Liver (tissue), 9 donors: Measurements from ENCODE around the gene VWF. TPM values are rescaled to one million over a fixed set of nuclear protein-coding genes. Genes with fewer than 3 reads are reported as not detected.

Source experiments
- DNase-seq: peaks from one replicate; pipeline ENCODE4 v3.0.0-alpha.2; 2017; ENCODE audit warnings: low spot score
- H3K27ac ChIP-seq, 2 donors: one replicate each; pipeline ENCODE4 v1.7.0; 2013; ENCODE audit warnings: inconsistent platforms in 2 of 2, low read length in 2 of 2, control low read depth in 1 of 2, low read depth in 1 of 2, mild to moderate bottlenecking in 1 of 2
- H3K27me3 ChIP-seq, 4 donors: one replicate each; pipeline versions ENCODE4 v1.6.1 to v1.7.0; 2013; ENCODE audit warnings: low read length in 3 of 4, inconsistent platforms in 1 of 4, mild to moderate bottlenecking in 1 of 4, moderate library complexity in 1 of 4; ENCODE audit not compliant: control insufficient read depth in 4 of 4, insufficient read depth in 4 of 4
- H3K36me3 ChIP-seq, 4 donors: one replicate each; pipeline versions ENCODE4 v1.6.1 to v1.7.0; 2013; ENCODE audit warnings: low read length in 3 of 4, mild to moderate bottlenecking in 3 of 4, low read depth in 1 of 4, moderate library complexity in 1 of 4; ENCODE audit not compliant: control insufficient read depth in 4 of 4, insufficient read depth in 3 of 4
- H3K4me1 ChIP-seq, 4 donors: one replicate each; pipeline versions ENCODE4 v1.6.1 to v1.7.0; 2013; ENCODE audit warnings: low read length in 3 of 4, mild to moderate bottlenecking in 3 of 4, moderate library complexity in 1 of 4; ENCODE audit not compliant: control insufficient read depth in 4 of 4, insufficient read depth in 4 of 4
- H3K4me3 ChIP-seq, 3 donors: one replicate each; pipeline versions ENCODE4 v1.6.1 to v1.7.0; 2013; ENCODE audit warnings: low read length in 3 of 3, control low read depth in 1 of 3, low read depth in 1 of 3, mild to moderate bottlenecking in 1 of 3
- H3K9ac ChIP-seq, 2 donors: one replicate each; pipeline ENCODE4 v1.7.0; 2013; ENCODE audit warnings: low read length in 2 of 2, mild to moderate bottlenecking in 2 of 2, moderate library complexity in 2 of 2, control low read depth in 1 of 2, low read depth in 1 of 2
- H3K9me3 ChIP-seq, 4 donors: one replicate each; pipeline versions ENCODE4 v1.6.1 to v1.7.0; 2013; ENCODE audit warnings: low read length in 3 of 4; ENCODE audit not compliant: control insufficient read depth in 4 of 4
- ATF3 ChIP-seq: IDR thresholded peaks from 2 replicates; pipeline ENCODE4 v1.6.1; 2016; ENCODE audit warnings: antibody characterized with exemption
- CTCF ChIP-seq: fragments of 150-350 bp; IDR thresholded peaks from 2 replicates; pipeline ENCODE4 v1.5.1; 2017; ENCODE audit warnings: improper control_type of control experiment, low read depth, low read length; ENCODE audit not compliant: missing input control
- EGR1 ChIP-seq, 2 donors: IDR thresholded peaks; 2 replicates each; pipeline ENCODE4 v1.6.1; 2016 to 2018; ENCODE audit warnings: antibody characterized with exemption in 2 of 2, low read depth in 2 of 2
- FOXA1 ChIP-seq: IDR thresholded peaks from 2 replicates; pipeline ENCODE4 v1.6.1; 2016; ENCODE audit warnings: antibody characterized with exemption
- FOXA2 ChIP-seq: IDR thresholded peaks from 2 replicates; pipeline ENCODE4 v1.6.1; 2016; ENCODE audit warnings: antibody characterized with exemption
- GABPA ChIP-seq, 2 donors: IDR thresholded peaks in 1 of 2; conservative IDR thresholded peaks in 1 of 2; 2 replicates each; pipeline ENCODE4 v1.6.1; 2016; ENCODE audit warnings: antibody characterized with exemption in 2 of 2, mild to moderate bottlenecking in 1 of 2, moderate library complexity in 1 of 2
- HNF4A ChIP-seq, 2 donors: conservative IDR thresholded peaks; 2 replicates each; pipeline ENCODE4 v1.6.1; 2016; ENCODE audit warnings: antibody characterized with exemption in 2 of 2, mild to moderate bottlenecking in 2 of 2
- HNF4G ChIP-seq: IDR thresholded peaks from 2 replicates; pipeline ENCODE4 v1.6.1; 2016; ENCODE audit warnings: antibody characterized with exemption
- JUND ChIP-seq, 2 donors: IDR thresholded peaks; 2 replicates each; pipeline ENCODE4 v1.6.1; 2016; ENCODE audit warnings: antibody characterized with exemption in 2 of 2
- MAX ChIP-seq: IDR thresholded peaks from 2 replicates; pipeline ENCODE4 v1.6.1; 2016; ENCODE audit warnings: antibody characterized with exemption
- NR2F2 ChIP-seq: IDR thresholded peaks from 2 replicates; pipeline ENCODE4 v1.6.1; 2016; ENCODE audit warnings: antibody characterized with exemption
- RAD21 ChIP-seq, 2 donors: IDR thresholded peaks; 2 replicates each; pipeline ENCODE4 v1.6.1; 2016; ENCODE audit warnings: antibody characterized with exemption in 2 of 2, mild to moderate bottlenecking in 2 of 2
- RXRA ChIP-seq, 2 donors: IDR thresholded peaks; 2 replicates each; pipeline ENCODE4 v1.6.1; 2017 to 2018; ENCODE audit warnings: antibody characterized with exemption in 2 of 2, mild to moderate bottlenecking in 1 of 2
- SP1 ChIP-seq: IDR thresholded peaks from 2 replicates; pipeline ENCODE4 v1.6.1; 2018; ENCODE audit warnings: antibody characterized with exemption, mild to moderate bottlenecking
- TAF1 ChIP-seq: conservative IDR thresholded peaks from 2 replicates; pipeline ENCODE4 v1.6.1; 2016; ENCODE audit warnings: antibody characterized with exemption, mild to moderate bottlenecking
- YY1 ChIP-seq: IDR thresholded peaks from 2 replicates; pipeline ENCODE4 v1.6.1; 2016; ENCODE audit warnings: antibody characterized with exemption, mild to moderate bottlenecking
- ZBTB33 ChIP-seq: IDR thresholded peaks from 2 replicates; pipeline ENCODE4 v1.6.1; 2016; ENCODE audit warnings: antibody characterized with exemption
- WGBS: extraction: QIAGEN DNeasy Blood & Tissue Kit; methylation state at CpG from one replicate; pipeline ENCODE4 v1.1.7; 2013; 5-methylcytosine and 5-hydroxymethylcytosine counted together
- polyA plus RNA-seq, 2 donors: library from polyadenylated mRNA; stranded (reverse) in 1 of 2; unstranded in 1 of 2; fragments of 200-250 nt in 1 of 2; fragments of >200 nt in 1 of 2; fragmentation: Nextera tagmentation in 1 of 2; extraction: Ambion mirVana in 1 of 2; gene quantifications; one replicate each; pipeline versions ENCODE4 v1.2.1 to v1.2.3, GENCODE V29; 2013 to 2015
- total RNA-seq, 2 donors: library from RNA; depleted of rRNA; stranded (reverse); fragments of >200 nt; gene quantifications; one replicate each; pipeline ENCODE4 v1.2.3, GENCODE V29; 2014
- donor health status: healthy.
- donor health status: healthy.
- donor health status: healthy.
- donor health status: healthy.
- donor health status: healthy.

VWF gene
- total and polyA plus RNA-seq, 4 donors, result 2.1 to 10.8 (median 4.0) TPM

- Histone ChIP-seq H3K4me3 (no peak overlapping the region), H3K36me3 (no peaks in the 10 kb centered on the region), H3K27ac (no peak overlapping the region), H3K27me3 (no peaks in the 10 kb centered on the region), H3K9ac (no peak overlapping the region), H3K4me1 (peaks cover 0 to 6% (median 2%) of the 10 kb centered on the region in 4 donors), H3K9me3 (no peaks in the 10 kb centered on the region)
- WGBS, result 89% methylated on average over 9 of the region's 9 CpGs
- DNase-seq, result no peak
- TF ChIP-seq FOXA2 (no peak), HNF4G (no peak), ATF3 (no peak), SP1 (no peak), TAF1 (no peak), ZBTB33 (no peak), RXRA (IDR thresholded peaks at IDR 0.05) (no peak)
Observed at GRCh38 chr12:6037459-6037858, 87.0 kb downstream of the VWF start.

- H3K27me3 ChIP-seq, result no peaks in the 10 kb centered on the region
- TF ChIP-seq HNF4A (conservative IDR thresholded peaks at IDR 0.05) (peak in 1 of 2 donors; percentile 10), YY1 (no peak)
- H3K4me3 ChIP-seq, result no peak overlapping the region
- WGBS, result 61% methylated on average over 3 of the region's 3 CpGs
- no peak overlapping the region for H3K27ac ChIP-seq
- DNase-seq, result no peak
- no peak overlapping the region for H3K9ac ChIP-seq
- H3K9me3 ChIP-seq, result no peaks in the 10 kb centered on the region
- no peaks in the 10 kb centered on the region for H3K36me3 ChIP-seq
- peaks cover 0 to 6% (median 2%) of the 10 kb centered on the region in 4 donors for H3K4me1 ChIP-seq
Observed at GRCh38 chr12:6036509-6036908, 88.0 kb downstream of the VWF start.

GRCh38 chr12:6034596-6034995 lies 89.9 kb downstream of the VWF start:
- Histone ChIP-seq H3K9ac (no peak overlapping the region), H3K27me3 (no peaks in the 10 kb centered on the region), H3K36me3 (no peaks in the 10 kb centered on the region), H3K4me3 (no peak overlapping the region), H3K27ac (no peak overlapping the region), H3K4me1 (peaks cover 0 to 6% (median 2%) of the 10 kb centered on the region in 4 donors), H3K9me3 (no peaks in the 10 kb centered on the region)
- TF ChIP-seq FOXA2 (no peak), GABPA (IDR thresholded peaks at IDR 0.05 in 1 of 2, conservative IDR thresholded peaks at IDR 0.05 in 1 of 2) (no peak), RAD21 (IDR thresholded peaks at IDR 0.05) (no peak), YY1 (no peak), EGR1 (IDR thresholded peaks at IDR 0.05; ENCODE audit: low read depth in 2 of 2) (no peak), MAX (no peak), HNF4G (no peak), TAF1 (no peak), SP1 (no peak), HNF4A (conservative IDR thresholded peaks at IDR 0.05) (no peak), ZBTB33 (no peak), FOXA1 (no peak), CTCF (no peak), JUND (IDR thresholded peaks at IDR 0.05) (no peak), NR2F2 (no peak)
- WGBS, result 95% methylated on average over 9 of the region's 9 CpGs
- DNase-seq, result no peak
